OCI-LY1 (cell line): ENCODE data around the gene LGR5.
"Not testable (repeated sequence)": the region's sequence is repeated elsewhere in the genome, so short reads cannot be mapped to it uniquely, and the experiment has no call there.

Experiments used
- H2AFZ ChIP-seq: fragments of 200-600 bp; sonication (generic), shearing (Covaris generic); 2 replicates; pipeline ENCODE4 v1.6.0; 2014; ENCODE audit warnings: antibody characterized with exemption, mild to moderate bottlenecking, low read length
- H3F3A ChIP-seq: fragments of 200-600 bp; sonication (generic), shearing (Covaris generic); 2 replicates; pipeline ENCODE4 v1.6.0; 2014; ENCODE audit warnings: mild to moderate bottlenecking, antibody characterized with exemption, low read length, moderate library complexity; ENCODE audit not compliant: insufficient read depth
- H3K27ac ChIP-seq: fragments of 200-600 bp; sonication (generic); 2 replicates; pipeline ENCODE4 v1.5.1; 2014; ENCODE audit warnings: low read length, mixed run types, mild to moderate bottlenecking, low read depth; ENCODE audit not compliant: poor library complexity, severe bottlenecking
- H3K27me3 ChIP-seq: fragments of 200-600 bp; sonication (generic); 2 replicates; pipeline ENCODE4 v1.6.0; 2014; ENCODE audit warnings: antibody characterized with exemption, mild to moderate bottlenecking, low read length, moderate library complexity; ENCODE audit not compliant: insufficient read depth
- H3K36me3 ChIP-seq: fragments of 200-600 bp; sonication (generic); 2 replicates; pipeline ENCODE4 v1.6.1; 2014; ENCODE audit warnings: mild to moderate bottlenecking, antibody characterized with exemption, low read length, moderate library complexity, mixed read lengths; ENCODE audit not compliant: insufficient read depth
- H3K4me1 ChIP-seq: fragments of 200-600 bp; sonication (generic); 2 replicates; pipeline ENCODE4 v1.5.1; 2014; ENCODE audit warnings: mild to moderate bottlenecking, low read length, moderate library complexity; ENCODE audit not compliant: insufficient read depth, severe bottlenecking
- H3K4me2 ChIP-seq: fragments of 200-600 bp; sonication (generic), shearing (Covaris generic); 2 replicates; pipeline ENCODE4 v1.6.1; 2014; ENCODE audit warnings: low read length
- H3K4me3 ChIP-seq: fragments of 200-600 bp; sonication (generic); 2 replicates; pipeline ENCODE4 v1.5.1; 2014; ENCODE audit warnings: low read length, low read depth, mild to moderate bottlenecking, mixed read lengths; ENCODE audit not compliant: poor library complexity, severe bottlenecking
- H3K79me2 ChIP-seq: fragments of 200-600 bp; shearing (Covaris generic); 2 replicates; pipeline ENCODE4 v1.6.1; 2016; ENCODE audit warnings: mixed run types, low read length, mixed read lengths; ENCODE audit not compliant: insufficient read depth
- H3K9ac ChIP-seq: fragments of 200-600 bp; sonication (generic), shearing (Covaris generic); 2 replicates; pipeline ENCODE4 v1.6.1; 2014; ENCODE audit warnings: mild to moderate bottlenecking, low read length, mixed read lengths
- H3K9me2 ChIP-seq: fragments of 200-600 bp; sonication (generic), shearing (Covaris generic); 2 replicates; pipeline ENCODE4 v1.6.1; 2014; ENCODE audit warnings: low read depth, mild to moderate bottlenecking, low read length, mixed read lengths
- H3K9me3 ChIP-seq: fragments of 200-600 bp; shearing (Covaris generic); 2 replicates; pipeline ENCODE4 v1.6.1; 2014; ENCODE audit warnings: low read length, mixed read lengths
- H4K20me1 ChIP-seq: fragments of 200-600 bp; sonication (generic), shearing (Covaris generic); 2 replicates; pipeline ENCODE4 v1.6.0; 2016; ENCODE audit warnings: mild to moderate bottlenecking, low read length; ENCODE audit not compliant: insufficient read depth
- EZH2 ChIP-seq: fragments of 200-600 bp; sonication (generic), shearing (Covaris generic); IDR thresholded peaks from 2 replicates; pipeline ENCODE4 v1.8.0; 2017; ENCODE audit warnings: borderline replicate concordance, mixed run types, mild to moderate bottlenecking, antibody characterized with exemption, low read length, moderate library complexity, mixed read lengths
- TF ChIP-seq, protein P1 (sequence below): fragments of 200-600 bp; sonication (generic), shearing (Covaris generic); IDR thresholded peaks from 2 replicates; pipeline ENCODE4 v1.5.1; 2017; ENCODE audit warnings: mild to moderate bottlenecking, antibody characterized with exemption, low read length, moderate library complexity, mixed read lengths

LGR5 gene

DNA sequence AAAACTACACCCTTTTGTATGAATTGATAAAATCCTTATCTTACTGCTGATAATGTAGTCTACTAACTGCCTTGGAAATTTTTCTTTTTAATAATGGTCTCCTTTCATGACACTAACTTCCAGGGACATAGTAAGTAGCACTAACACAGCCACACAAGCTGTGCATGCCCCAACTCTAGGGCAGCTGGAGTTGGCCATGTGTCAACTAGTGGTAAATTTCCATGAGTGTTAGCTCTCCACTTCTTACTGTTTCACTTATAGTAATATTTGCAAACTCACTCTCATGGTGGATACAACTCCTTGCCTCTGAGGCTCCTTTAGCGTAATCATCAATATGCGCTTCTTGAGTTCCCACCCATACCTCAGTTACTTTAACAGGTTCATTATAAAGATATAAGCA lies 38.0 kb downstream of the LGR5 start:
- no peaks in the 10 kb centered on the region for H3K9me2 ChIP-seq
- no peaks in the 10 kb centered on the region for H4K20me1 ChIP-seq
- H3K4me3 ChIP-seq = no peak overlapping the region
- H3K79me2 ChIP-seq = no peaks in the 10 kb centered on the region
- no peaks in the 10 kb centered on the region for H3K27me3 ChIP-seq
- no peaks in the 10 kb centered on the region for H3F3A ChIP-seq
- no peak overlapping the region for H2AFZ ChIP-seq
- H3K9ac ChIP-seq = no peak overlapping the region
- H3K27ac ChIP-seq = no peak overlapping the region
- no peaks in the 10 kb centered on the region for H3K9me3 ChIP-seq
- no peaks in the 10 kb centered on the region for H3K4me1 ChIP-seq
- no peaks in the 10 kb centered on the region for H3K36me3 ChIP-seq
- TF ChIP-seq EZH2 = no peak
- TF ChIP-seq, protein P1, sequence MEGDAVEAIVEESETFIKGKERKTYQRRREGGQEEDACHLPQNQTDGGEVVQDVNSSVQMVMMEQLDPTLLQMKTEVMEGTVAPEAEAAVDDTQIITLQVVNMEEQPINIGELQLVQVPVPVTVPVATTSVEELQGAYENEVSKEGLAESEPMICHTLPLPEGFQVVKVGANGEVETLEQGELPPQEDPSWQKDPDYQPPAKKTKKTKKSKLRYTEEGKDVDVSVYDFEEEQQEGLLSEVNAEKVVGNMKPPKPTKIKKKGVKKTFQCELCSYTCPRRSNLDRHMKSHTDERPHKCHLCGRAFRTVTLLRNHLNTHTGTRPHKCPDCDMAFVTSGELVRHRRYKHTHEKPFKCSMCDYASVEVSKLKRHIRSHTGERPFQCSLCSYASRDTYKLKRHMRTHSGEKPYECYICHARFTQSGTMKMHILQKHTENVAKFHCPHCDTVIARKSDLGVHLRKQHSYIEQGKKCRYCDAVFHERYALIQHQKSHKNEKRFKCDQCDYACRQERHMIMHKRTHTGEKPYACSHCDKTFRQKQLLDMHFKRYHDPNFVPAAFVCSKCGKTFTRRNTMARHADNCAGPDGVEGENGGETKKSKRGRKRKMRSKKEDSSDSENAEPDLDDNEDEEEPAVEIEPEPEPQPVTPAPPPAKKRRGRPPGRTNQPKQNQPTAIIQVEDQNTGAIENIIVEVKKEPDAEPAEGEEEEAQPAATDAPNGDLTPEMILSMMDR = no peak
- no peak overlapping the region for H3K4me2 ChIP-seq

DNA sequence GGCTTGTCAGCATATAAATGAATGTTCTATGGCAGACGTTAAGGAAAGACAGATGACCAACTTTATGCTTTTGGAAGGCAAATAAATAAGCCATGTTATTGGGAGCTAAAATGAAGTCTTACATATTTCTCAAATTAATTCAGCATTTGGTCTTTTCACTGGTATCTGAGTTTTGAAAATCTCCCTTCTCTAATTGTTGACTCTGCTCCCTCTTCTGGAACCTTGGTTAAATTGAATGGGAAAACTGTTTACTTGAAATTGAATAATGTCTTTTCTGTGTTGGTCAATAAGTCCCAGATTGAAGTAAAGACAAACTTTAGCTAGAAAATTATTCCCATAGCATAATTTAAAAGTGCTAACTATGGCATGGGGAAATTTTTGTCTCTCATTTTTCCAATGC lies 38.7 kb downstream of the LGR5 start:
- no peak overlapping the region for H3K27ac ChIP-seq
- no peaks in the 10 kb centered on the region for H3K36me3 ChIP-seq
- H3K9me2 ChIP-seq = no peaks in the 10 kb centered on the region
- H3K27me3 ChIP-seq = no peaks in the 10 kb centered on the region
- no peak overlapping the region for H3K4me2 ChIP-seq
- no peak overlapping the region for H2AFZ ChIP-seq
- no peak overlapping the region for H3K4me3 ChIP-seq
- H3K79me2 ChIP-seq = no peaks in the 10 kb centered on the region
- H4K20me1 ChIP-seq = no peaks in the 10 kb centered on the region
- no peaks in the 10 kb centered on the region for H3K9me3 ChIP-seq
- no peaks in the 10 kb centered on the region for H3K4me1 ChIP-seq
- TF ChIP-seq, protein P1 = no peak
- no peak for TF ChIP-seq EZH2
- H3F3A ChIP-seq = no peaks in the 10 kb centered on the region
- H3K9ac ChIP-seq = no peak overlapping the region

DNA sequence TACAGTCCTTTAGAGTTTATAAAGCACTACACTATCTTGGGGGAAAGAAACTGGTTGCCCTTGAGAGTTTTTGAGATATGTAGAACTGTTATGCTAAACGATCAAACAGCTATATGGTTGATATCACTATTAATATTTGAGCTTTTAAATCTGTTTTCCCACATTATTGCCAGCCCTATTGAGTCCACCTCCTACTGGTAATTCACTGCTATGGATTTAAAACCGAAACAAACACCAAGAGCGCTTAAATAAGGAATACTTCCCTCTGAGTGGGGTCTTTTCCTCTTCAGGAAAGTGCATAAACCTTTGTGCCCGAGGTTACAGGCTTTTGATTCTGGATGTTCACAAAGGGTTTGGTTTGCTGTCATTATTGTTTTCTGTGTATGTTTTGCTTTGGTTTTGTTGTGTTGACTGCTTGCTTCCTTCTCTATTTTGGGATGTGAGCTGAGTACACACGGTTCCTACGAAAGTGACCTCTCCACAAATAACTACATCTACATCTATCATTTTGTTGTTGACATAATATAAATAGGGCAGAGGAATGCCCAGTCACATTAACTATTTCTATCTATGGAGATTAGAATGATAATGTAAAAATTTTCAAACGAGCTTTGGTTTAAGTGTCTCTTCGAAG lies 44.8 kb downstream of the LGR5 start:
- H3F3A ChIP-seq = no peaks in the 10 kb centered on the region
- no peaks in the 10 kb centered on the region for H3K27me3 ChIP-seq
- no peaks in the 10 kb centered on the region for H4K20me1 ChIP-seq
- H3K9me3 ChIP-seq = no peaks in the 10 kb centered on the region
- TF ChIP-seq, protein P1 = no peak
- no peak for TF ChIP-seq EZH2
- no peak overlapping the region for H2AFZ ChIP-seq
- H3K9me2 ChIP-seq = no peaks in the 10 kb centered on the region
- H3K4me3 ChIP-seq = no peak overlapping the region
- H3K79me2 ChIP-seq = no peaks in the 10 kb centered on the region
- H3K9ac ChIP-seq = no peak overlapping the region
- no peaks in the 10 kb centered on the region for H3K4me1 ChIP-seq
- H3K27ac ChIP-seq = no peak overlapping the region
- no peak overlapping the region for H3K4me2 ChIP-seq
- H3K36me3 ChIP-seq = no peaks in the 10 kb centered on the region

DNA sequence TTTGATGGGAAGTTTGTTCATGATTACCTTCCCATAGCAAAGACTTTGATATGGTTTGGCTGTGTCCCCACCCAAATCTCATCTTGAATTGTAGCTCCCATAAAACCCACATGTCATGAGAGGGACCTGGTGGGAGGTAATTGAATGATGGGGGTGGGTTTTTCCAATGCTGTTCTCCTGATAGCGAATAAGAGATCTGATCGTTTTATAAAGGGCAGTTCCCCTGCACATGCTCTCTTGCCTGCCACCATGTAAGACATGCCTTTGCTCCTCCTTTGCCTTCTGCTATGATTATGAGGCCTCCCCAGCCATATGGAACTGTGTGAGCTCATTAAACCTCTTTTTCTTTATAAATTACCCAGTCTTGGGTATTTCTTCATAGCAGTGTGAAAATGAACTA lies 51.2 kb downstream of the LGR5 start:
- H3K9me3 ChIP-seq, H3K4me3 ChIP-seq, H3K9ac ChIP-seq, H3K27me3 ChIP-seq, H3K79me2 ChIP-seq, H3K27ac ChIP-seq, H3F3A ChIP-seq, H3K36me3 ChIP-seq, H3K4me1 ChIP-seq, H3K4me2 ChIP-seq, H2AFZ ChIP-seq, H3K9me2 ChIP-seq, H4K20me1 ChIP-seq: not testable (repeated sequence)
